HG02981 (cell line): ENCODE data around the gene DDI1.
"Not testable (repeated sequence)": the region's sequence is repeated elsewhere in the genome, so short reads cannot be mapped to it uniquely, and the experiment has no call there.

Experiments
- ATAC-seq: cut with Tn5 transposase; IDR thresholded peaks from one replicate; pipeline ENCODE4 v1.9.1; 2021; ENCODE audit warnings: mild to moderate bottlenecking, moderate library complexity; ENCODE audit not compliant: unreplicated experiment

The DDI1 gene

DNA sequence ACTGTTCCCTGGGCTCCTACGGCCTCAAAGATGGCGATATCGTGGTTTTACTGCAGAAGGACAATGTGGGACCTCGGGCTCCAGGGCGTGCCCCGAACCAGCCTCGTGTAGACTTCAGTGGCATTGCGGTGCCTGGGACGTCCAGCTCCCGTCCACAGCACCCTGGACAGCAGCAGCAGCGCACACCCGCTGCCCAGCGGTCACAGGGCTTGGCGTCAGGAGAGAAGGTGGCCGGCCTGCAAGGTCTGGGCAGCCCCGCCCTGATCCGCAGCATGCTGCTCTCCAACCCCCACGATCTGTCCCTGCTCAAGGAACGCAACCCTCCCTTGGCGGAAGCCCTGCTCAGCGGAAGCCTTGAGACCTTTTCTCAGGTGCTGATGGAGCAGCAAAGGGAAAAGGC, 555 bp downstream of the DDI1 start:
- ATAC-seq, result no peak

DNA sequence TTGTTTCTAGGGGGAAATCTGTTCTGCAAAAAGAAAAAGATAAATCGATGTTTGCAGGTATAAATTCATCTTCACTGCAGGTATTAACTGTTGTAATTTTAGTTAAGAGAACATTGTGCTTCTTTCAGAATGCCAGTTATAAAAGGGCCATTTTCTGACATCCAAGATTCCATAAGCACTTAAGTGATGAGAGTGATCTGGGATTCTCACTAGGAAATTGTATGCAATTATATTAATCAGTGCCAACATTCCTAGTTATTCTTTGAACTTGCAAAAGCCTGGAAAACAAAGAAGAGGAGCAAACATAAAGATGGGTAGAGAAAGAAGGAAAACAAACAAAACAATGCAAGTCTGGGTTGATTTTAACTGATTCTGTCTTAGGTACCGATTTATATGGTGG, 5.4 kb downstream of the DDI1 start:
- no peak for ATAC-seq

DNA sequence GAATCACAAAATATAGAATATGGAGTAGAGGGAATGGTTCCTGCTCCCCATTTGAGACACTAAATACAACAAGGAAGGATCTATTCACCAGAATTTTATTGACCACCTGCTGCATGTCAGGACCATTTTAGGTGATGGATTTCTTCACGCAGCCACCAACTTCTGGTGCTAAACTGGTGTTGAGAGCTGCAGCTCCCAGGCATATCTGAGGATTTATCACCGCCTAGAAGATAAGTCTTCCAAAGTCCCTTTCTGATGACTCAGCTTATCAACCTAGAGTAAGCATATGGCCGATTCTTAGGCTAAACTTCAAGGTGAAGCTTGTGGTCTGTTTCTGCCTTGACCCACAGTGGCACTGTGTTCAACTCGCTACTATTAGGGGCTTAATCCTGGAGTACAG, 6.7 kb downstream of the DDI1 start:
- ATAC-seq, result no peak

DNA sequence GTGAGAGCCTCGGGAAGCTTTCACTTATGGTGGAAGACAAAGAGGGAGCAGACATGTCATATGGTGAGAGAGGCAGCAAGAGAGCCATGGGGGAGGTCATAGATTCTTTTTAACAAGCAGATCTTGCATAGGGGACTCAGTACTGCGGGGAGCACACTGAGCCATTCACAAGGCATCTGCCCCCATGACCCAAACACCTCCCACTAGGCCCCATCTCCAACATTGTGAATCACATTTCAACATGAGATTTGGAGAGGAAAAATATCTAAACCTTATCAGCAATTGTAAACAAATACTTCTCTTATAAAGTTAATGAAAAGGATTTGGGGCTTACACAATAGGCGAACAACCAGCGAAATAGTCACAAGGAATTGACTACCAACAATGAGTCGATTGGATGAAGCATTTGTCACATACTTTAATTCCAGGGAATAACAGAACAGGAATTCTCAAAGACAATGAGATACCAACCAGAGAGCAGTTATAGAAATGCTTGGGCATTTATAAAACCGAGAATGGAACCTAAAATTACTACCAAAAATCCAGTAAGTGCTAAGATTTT, 7.3 kb downstream of the DDI1 start:
- ATAC-seq, result no peak

DNA sequence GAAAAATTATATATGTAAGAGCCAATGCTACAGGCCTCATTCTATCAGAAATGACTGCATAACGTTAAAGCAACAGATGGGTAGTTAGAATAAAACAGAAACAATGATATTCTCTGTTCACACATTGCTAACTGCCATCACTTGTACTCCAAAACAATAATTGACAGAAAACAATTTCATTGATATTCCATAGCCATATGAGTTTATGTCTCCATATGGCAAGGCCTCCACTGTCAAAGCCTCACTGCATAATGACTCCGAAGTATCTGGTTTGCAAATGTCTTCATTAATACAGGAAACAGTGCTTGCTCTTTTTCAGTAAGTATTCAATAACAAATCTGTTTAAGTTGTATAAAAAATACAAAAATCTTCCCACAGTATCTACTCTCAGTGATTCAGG, 9.9 kb downstream of the DDI1 start:
- no peak for ATAC-seq

DNA sequence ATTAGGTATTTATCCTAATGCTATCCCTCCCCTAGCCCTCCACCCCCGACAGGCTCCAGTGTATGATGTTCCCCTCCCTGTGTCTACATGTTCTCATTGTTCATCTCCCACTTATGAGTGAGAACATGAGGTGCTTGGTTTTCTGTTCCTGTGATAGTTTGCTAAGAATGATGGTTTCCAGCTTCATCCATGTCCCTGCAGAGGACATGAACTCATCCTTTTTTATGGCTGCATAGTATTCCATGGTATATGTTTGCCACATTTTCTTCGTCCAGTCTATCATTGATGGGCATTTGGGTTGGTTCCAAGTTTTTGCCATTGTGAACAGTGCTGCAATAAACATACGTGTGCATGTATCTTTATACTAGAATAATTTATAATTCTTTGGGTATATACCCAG, 10.4 kb downstream of the DDI1 start:
- ATAC-seq, result not testable (repeated sequence)

DNA sequence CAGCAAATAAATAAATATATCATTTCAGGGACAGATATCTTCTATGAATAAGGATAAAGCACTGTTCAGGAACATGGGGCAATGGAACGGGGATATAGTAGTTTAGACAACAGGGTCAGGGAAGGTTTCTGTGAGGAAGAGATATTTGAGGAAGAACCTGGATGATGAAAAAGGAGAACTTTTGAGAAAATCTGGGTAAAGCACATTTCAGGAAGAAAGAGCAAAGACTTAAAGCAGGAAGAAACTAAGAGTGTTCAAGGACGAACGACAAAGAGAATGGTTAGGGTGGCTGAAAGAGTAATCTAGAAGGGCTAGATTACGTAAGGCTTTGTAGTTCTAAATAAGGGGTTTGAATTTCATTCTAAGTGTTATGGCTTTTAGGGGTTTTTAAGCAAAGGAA, 12.7 kb downstream of the DDI1 start:
- ATAC-seq, result no peak

DNA sequence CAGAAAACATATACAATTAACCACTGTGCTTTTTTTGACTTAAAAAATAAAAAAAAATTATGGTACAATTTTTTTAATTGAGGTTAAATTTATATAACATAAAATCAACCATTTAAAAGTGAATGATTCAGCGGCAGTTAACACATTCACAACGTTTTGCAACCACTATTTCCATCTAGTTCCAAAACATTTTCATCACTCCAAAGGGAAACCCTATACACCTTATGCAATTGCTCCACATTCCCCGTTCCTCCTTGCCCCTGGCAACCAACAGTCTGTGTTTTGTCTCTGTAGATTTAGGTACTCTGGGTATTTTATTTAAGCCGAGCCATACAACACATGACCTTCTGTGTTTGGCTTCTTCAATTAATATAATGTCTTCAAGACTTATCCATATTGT, 15.3 kb downstream of the DDI1 start:
- no peak for ATAC-seq

DNA sequence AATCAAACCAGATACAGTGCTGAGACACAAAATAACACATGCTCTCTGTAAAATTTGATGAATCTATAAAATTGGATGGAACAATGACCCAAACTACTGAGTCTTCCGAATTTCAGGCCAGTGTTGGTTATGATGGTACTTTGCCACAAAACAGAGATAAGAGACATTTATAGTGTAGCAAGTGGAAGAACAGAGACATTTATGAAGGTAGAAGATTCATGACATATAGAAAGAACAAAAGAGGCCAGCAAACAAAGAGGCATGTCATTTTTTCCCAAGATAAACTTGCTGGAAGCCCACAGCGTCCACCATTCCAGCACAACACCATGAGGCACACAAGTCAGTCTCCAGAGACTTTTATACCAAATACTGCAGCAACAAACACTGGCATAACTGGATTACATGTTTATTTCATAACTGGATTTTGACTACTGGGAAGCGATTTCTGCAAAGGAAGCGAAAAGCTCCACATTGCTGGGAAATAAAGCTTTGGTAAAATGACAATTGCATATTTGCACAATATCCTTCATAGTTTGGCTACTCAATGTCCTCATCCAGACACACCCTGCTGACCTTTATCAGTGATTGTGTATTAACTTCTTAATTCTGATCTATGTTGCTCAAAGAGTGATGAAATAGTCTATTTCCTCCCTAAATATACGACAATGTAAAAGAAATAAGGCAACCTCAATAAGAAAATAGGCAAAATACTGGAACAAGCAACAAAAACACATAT, 17.5 kb downstream of the DDI1 start:
- ATAC-seq, result no peak

DNA sequence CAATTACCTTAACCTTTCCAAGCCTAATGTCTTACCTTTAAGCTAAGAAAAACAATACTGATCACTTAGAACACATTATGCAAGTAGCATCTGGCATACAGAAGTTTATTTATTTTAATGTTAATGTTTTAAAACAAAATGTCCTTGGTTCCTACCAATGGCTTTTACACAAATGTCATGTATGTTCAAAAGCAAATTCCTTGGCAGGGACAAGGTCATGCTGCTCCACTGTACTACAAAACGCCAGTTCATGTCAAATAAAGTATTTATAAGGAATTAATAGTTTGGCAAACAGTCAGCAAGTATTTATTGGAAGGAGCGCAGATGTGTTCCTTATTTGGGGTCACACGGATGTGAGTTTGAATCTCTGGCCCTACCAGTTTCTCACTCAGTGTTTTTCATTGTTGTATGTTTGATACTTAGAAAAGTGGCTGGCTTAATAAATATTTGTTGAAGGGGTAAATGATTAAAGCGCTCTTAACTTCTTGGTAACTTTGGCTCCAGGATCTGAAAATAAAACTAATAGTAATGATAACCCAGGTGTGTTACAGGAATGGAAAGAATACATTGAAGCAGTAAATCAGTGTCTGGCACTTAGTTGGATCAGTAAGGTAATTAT, 18.6 kb downstream of the DDI1 start:
- ATAC-seq, result no peak

DNA sequence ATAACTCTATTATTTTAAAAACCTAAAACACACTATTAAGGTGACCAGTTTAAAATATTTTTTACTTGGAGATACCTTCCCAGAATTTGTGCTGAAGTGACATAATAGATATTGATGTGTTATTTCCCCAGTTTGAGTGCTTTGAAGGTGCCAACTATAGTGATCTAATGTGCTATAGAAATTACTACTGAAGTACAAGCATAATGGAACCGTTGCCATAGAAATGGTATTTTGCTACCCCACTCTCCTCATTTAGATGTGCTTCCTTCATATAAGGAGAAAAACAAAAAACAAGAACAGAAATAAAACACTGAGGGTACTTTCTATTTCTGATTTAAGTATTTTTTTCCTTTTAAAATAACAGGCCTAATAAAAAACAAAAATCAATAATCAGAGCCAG, 19.2 kb downstream of the DDI1 start:
- no peak for ATAC-seq

DNA sequence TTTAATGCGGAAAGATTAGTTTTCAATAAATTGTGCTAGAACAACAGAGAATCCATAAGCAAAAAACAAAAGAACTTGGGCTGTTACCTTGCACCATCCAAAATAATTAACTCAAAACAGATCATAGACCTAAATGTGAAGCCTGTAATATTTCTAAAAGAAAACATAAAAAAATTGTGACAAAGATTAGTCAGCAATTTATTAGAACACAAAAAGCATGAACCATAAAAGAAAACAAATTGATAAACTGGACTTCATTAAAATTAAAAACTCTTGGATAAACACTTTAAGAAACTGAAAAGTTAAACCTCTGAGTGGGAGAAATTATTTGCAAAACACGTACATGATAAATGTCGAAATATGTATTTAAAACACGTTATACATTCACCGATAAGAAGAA, 21.5 kb downstream of the DDI1 start:
- ATAC-seq, result no peak

DNA sequence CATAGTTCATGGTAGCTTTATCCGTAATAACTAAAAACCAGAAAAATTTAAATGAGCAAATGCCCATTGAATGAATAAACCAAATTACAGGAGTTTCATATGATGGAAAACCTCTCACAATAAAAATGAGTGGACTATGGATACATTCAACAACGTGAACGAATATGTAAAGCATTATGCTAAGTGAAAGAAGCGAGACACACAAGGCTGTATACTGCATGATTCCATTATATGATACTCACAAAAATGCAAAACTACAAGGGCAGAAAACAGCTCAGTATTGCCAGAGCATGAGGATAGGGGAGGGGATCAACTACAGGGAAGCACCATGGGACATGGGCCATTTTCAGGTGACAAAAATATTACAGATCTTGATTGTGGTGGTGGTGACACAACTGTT, 22.2 kb downstream of the DDI1 start:
- no peak for ATAC-seq

DNA sequence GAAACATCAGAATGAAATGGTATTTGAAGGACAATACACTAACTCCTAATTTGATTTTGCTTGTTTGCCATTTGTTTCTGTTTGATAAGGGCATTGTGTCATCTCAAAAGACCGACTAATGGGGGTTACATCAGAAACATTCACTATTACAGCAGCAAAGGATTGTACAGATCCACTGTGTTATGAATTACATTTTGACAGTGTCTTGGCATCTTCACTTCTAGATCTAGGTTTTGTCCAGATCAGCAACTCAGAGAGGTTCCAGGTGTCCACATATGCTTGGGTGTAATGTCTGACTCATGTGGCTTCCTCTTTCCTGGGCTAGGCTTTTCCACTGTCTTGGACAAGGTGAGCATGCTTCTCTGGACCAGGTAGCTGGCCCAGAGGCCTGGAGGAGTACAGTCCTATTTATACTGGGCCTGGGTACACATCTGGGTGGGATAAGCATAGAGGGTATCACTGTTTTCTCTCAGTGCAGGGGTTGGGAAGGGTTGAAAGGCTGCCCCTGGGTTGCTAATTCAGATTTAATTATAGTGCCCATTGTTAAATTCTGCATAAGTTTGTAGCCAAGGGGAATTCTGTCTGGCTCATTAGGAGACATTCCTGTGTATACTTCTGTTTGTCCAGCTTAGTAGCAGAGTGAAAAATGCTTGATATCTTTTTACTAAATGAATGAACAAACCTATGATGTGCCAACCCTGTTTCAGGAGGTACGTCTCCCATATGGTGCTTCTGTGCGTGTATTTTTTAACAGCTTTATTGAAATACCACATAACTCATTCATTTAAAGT, 23.8 kb downstream of the DDI1 start:
- no peak for ATAC-seq

DNA sequence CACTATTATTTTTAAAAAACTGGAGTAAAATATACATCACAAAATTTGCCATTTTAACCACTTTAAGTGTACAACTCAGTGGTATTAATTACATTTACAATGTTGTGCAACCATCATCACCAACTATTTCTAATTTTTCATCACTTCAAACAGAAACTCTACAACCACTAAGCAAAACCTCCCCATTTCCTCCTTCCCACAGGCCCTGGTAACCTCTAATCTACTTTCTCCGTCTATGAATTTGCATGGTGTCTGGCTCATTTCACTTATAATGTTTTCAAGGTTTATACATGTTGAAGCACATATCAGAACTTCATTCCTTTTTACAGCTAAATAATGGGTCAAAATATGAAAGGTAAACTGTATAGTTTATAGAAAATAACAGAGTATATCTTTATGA, 24.4 kb downstream of the DDI1 start:
- ATAC-seq, result peak; percentile 81

DNA sequence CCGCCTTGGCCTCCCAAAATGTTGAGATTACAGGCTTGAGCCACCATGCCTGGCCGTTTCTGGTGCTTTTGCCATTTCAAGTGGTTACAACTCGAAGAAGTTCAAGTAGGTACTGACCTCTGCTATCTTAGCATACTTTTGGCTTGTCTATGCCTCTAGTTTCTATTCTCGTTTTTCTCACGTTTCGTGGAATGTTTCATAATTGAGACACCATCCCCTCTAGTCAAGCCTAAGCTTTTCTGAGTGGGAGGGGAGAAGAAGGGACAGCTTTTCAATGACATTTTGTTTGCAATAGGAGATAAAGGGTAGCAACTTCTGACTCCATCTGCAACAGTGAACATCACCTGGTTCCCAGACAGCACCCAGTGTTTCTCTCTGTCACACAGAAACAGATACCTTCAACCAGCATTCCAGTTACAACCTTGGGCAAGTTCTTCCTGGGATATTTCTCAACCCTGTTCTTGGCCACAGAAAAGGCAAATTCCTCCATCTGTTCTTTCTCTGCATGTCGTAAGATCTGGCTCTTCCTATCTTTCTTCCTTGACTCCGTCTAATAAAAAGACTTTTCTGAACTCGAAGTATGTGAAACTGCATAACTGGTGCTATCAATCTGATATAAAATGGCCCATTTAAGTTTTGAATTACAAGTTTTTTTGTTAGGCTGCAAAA, 25.5 kb downstream of the DDI1 start:
- no peak for ATAC-seq

DNA sequence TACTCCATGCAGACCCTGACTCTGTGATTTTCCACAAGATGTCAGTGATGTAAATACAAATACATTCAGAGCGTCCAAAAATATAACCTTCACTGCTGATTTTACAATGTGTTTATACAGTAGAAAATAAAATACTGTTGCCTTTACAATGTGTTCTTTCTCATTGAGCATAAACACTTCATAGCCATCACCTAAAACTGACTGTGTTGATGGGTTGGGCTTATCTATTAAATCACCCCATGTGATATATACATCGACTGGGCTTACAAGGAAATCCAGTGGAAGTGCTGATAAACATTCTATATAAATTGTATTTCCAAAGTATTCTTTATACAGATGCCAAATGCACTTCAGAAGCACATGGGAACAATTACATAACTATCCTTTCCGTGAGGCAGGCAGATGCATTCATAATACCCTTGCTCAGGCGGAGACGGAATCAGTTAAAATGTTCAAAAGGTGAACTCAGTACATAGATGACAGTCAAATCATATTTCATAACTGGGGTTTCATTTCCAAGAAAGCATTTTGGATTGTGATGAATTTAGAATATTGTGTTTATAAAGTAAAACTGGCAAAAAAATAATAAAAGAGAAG, 27.7 kb downstream of the DDI1 start:
- ATAC-seq, result no peak

DNA sequence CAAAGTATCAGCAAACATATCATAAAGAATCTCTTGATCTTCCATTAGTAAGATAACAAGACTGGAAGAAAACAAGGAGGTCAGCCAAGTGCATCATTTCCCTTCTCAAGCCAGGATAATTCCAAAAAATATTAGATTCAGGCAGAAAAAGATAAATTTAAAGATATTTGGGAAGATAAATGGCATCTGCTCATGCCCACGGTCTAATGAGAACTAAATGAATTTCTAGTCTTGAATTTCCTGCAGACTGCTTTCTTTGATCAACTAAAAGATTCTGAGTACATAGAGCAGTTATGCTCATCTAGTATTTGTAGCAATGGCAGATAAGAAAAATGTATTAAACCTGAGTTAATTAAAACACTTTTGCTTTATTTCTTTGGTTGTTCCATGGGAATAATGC, 31.1 kb downstream of the DDI1 start:
- ATAC-seq, result no peak

DNA sequence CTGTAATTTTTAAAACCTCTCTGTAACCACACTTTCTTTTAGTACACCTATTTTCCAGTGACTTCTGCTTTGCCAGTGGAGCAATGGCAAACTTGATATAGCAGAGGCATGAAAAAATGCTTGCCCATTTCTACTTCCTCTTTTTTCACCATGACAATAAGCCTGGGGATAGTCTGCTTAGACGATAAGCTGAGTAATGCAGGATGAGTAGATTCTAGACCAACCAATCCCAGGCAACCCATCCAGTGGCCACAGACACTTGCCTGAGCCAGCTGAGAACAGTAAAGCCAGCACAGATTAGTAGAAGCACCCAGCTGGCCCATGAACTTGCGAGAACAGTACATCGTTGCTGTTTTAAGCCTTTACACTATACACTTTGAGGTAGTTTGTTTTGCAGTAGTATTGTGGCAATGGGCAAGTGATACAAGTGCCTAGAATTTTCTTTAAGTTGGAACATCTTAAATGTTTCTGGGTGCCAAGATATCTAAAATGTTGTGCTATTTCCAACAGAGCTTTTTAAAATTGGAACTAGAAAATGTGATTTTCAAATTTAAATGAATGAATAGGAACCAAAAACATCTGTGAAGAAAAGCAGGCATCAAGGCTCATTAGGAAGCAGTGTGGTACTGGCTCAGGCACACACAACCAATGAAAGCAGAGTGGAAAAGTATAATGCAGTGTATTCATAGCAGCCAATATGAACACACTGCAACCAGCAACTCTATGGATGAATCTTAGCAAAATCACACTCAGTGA, 37.7 kb downstream of the DDI1 start:
- ATAC-seq, result peak; percentile 89

DNA sequence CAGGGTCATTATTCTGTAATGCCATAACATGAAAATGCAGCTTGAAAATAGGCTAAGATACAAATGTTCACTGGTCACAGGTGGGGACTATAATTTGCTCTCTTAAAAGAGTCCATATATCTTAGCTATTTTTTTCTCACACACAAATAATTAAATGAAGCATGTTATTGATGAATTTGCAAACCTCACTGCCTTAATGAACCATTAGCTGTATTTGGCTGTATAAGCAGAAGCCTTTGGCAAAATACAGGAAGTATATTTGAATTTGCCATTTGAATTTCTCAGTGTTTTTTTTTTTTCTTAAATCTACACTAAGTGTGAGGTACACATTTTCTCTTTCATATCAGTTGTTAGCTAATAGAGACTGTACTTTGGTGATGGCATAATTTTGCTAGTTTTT, 38.7 kb downstream of the DDI1 start:
- no peak for ATAC-seq
